Stimulated activated CD4-positive, alpha-beta T cell treated with anti-CD3 and anti-CD28 coated beads, Interleukin-1b, Interleukin-23, amount 100 ng/mL, for 24 hours (primary cell): ENCODE results near the gene HSD17B12.
"Not testable (repeated sequence)": the region's sequence is repeated elsewhere in the genome, so short reads cannot be mapped to it uniquely, and the experiment has no call there.

Source experiments
- DNase-seq, 4 experiments: peaks; one replicate each; pipeline ENCODE4 v3.0.0-alpha.2; 2020; ENCODE audit warnings: low read depth in 4 of 4, low spot score in 1 of 4

Gene HSD17B12

DNA sequence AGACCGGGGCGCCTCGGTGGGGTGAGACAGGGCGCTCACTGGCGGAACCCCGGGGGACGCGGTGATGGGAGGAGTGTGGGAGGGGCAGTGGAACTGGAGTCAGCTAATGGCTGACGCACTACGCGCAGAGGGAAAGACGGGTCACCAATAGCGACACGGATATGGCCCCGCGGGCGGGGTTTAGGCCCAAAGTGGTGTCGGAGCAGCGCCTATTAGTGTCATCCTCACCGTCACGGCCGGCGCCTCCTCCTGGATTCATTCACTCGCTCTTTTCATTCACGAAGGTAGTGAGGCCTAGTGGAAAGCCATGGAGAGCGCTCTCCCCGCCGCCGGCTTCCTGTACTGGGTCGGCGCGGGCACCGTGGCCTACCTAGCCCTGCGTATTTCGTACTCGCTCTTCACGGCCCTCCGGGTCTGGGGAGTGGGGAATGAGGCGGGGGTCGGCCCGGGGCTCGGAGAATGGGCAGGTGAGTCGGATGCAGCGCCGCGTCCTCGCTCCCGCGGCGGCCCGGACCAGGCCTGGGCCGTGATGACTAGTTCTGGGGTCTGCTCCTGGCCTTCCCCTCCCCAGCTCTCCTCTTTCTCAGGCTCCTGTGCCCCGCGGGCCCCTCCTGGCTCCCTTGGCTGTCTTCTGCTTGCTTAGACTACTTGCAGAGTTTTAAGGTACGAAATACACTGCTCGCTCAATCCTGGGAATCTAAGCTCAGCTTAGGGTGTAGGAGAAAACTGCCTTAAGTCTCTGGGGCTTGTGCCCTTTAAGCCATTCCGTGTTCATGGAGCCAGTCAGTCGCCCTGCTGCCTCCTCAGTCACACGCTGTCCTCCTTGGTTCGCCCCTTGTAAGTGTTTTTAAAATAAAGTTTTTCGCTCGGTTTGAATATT, at the start of gene HSD17B12:
HSD17B12 (plus strand) TSS at position 218 of the 880 bp plus-strand sequence; CDS start at position 308, 90 bp downstream.
- DNase-seq, result peak; percentile 95 to 99 (median 98)

DNA sequence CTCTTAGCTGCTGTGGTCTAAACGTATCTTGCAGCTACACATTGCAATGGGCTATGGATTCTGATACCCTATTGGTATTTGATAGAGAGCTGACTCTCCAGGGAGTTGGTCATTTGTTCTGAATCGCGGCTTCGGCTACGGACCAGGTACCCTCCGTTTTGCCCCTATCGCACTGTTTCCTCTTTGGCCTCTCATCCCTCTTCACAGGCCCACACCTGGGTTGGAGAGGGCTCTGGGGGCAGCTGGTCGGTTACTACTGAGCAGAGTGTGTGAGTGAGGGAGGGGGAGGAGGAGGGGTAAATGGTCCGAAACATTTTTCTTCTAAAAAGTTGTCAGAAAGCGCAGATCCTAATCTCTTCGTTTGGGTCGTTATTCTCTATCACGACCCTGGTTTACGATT, 48.8 kb upstream of the HSD17B12 start:
- no peak for DNase-seq

DNA sequence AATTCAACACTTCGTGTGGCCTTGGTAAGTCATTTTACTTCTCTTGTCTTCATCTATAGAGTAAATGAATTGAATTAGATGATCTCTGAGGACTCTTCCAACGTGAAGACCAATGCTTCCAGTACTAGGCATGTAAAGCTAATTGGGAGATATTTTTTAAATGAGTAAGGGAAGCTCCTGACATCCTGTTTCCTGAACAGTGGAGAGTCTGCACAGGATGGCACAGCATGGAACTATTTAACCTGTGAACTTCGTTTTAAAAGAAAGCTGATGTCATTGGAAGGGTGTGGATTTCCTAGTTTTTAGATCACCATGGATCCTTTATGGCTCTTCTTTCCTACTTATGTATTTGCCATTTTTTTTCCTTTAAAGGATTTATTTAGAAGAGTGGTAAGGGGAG, 48.4 kb upstream of the HSD17B12 start:
- no peak for DNase-seq

DNA sequence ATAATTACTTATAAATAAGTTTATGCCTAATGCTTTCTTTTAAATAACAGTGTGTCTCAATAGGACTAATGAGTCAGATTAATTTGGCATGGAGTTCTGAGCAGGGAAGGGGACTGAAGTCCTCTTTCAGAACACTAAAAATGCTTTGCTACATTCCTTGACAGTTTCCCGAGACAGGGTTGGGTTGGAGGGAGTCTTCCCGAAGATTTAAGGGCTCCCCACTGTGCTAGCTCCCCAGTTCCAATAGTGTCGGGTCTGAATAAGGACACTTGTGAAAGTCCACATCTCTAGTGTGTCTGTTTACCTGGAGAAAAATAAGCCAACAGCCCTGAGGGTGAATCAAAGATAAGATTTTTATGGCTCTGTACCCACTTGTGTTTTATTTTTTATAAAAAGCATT, 41.8 kb upstream of the HSD17B12 start:
- DNase-seq, result no peak

DNA sequence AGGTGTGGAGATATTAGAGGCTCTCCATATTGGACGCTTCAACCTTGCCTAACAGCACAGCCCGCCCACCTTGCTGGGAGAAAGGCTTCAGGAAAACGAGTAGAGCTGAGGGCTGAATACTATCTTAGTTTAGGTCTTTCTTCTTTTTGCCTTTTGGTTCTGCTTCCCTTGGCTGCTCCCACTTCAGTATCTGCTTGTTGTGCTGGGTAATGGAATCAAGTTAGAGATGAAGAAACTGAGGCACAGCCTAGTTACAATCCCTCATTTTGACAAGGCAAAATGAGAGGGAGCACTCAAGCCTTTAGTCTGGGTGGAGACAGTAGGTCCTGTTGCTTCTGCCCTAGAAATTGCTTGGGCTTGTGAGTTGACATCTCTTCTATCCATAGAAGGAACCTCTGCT, 41.3 kb upstream of the HSD17B12 start:
- DNase-seq, result no peak

DNA sequence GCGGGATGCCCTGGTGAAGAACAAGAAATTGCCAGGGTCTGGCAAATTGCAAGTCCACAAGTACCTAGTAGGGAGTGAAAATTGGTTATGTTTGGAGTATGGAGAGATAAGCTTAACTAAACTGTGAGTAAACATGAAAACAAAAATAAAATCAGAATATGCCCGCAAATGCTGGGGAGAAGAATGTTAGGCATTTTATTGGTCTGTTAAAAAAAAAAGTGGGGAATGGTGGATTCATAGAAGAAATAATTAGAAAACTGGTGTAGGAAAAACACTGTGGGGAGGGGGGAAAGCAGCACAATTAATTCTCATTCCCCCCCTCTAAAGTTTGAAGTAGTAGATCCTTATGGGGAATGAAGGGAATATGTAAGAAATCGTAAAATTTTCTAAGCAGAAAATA, 40.6 kb upstream of the HSD17B12 start:
- DNase-seq, result no peak

DNA sequence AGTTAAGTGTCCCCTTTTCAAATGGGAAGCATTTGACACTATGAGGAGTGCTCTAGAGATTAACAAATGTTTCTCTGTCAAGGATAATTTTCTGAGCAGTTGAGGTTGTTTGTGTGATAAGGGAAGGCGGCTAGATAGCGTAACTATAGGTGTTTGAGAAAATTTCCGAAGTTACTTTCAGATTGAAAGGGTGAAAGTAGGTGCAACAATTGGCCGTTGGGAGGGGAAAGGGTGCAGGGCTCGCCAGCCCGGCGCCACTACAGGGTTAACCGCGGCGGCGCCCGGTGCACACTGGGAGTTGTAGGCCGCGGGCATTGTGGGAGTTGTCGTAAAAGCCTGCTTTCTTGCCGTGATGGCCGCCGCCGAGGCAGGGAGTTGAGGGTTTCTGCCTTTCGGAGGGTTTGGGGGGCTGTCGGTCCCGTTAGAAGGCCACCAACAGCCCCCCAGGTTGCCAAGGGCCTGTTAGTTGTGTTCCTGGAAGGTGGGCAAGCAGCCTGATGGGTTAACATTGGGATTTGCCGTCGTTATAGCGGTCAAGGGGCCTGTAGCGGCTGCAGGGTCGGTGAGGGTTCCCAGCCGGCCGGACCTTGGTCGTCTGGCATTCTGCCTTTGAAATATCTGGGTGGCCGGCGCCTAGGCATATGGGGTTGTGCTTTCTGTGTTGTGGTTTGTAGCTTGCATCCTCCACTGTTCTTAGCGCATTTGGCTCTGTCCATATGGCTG, 36.5 kb upstream of the HSD17B12 start:
- peak; percentile 64 to 81 (median 74) for DNase-seq

DNA sequence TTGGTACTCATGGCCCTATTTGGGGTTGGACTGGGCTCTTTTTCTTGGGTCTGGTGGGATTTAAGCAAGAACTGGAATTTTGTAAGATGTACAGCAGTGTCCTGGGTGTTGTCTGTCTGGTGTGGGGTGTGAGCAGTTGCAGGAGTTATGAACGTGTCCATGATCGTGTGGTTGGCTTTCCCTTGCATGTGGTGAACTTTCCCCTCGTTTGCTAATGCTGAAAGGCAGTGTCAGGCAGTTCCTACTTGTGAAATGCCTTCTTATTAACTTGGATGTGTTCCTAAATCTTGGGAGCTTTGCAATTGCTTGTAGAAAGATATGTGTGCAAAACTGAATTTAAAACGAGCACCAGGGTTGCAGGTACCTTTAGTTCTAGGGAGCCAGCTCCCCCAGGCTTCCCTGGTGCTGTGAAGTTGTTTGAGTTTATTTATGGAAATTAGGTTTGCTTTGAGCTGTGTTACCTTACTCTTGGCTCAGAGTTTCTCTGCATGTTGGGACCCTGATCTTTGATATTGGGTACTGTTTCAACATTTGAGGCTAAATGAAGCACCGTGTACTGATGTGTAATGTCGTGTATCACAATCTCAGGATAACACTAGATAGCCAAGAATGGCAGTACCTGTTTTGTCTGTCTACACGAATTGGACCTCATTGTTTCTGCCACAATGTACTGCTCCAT, 35.8 kb upstream of the HSD17B12 start:
- DNase-seq, result no peak

DNA sequence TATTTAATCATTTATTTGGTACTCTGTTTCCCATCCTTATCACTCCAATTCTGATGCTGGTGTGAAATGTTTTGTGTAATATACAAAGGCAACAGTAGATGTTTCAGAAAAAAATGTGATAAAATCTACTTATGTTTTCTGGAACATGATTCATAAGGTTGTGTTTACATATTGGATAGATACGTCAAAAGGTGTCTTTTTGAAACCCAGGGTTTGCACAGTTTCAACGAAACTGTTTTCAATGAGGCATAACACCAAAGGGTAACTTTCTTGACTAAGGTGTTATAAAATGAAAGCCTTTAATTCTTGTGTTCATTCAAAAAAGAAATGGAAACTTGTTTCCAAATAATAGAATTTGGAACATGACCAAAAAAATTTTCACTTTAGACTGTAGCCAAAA, 33.8 kb upstream of the HSD17B12 start:
- no peak for DNase-seq

DNA sequence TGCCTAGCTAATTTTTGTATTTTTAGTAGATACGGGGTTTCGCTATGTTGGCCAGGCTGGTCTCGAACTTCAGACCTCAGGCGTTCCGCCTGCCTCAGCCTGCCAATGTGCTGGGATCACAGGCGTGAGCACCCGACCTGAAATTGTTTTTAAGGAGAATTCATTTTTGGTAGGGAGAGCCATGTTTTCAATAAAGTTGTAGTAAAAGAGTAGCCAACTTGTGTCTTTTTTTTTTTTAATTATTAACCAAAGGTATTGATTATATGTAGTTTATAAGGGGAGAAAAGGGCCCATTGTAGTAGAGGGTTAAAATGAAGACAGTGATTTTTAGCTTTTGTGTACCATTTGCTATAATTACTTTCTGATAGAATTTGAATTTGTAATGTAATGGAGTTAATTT, 31.6 kb upstream of the HSD17B12 start:
- DNase-seq, result no peak

DNA sequence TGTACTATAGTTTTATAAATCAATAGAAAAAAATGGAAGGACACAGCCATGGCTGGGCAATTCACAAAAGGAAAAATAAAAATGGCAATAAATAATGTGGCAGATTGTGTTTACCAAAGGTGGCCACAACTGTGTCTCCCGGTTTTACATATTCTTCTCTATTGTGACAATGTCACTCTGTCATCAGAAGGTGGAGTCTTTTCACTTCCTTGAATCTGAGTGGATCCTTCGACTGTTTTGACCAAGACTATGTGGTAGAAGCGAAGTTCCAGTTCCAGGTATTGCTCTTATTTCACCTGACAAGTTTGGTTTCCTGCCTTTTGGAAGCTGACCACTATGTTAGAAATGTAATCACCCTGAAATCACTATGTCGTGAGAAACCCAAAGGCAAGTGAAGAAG, 31.0 kb upstream of the HSD17B12 start:
- no peak for DNase-seq

DNA sequence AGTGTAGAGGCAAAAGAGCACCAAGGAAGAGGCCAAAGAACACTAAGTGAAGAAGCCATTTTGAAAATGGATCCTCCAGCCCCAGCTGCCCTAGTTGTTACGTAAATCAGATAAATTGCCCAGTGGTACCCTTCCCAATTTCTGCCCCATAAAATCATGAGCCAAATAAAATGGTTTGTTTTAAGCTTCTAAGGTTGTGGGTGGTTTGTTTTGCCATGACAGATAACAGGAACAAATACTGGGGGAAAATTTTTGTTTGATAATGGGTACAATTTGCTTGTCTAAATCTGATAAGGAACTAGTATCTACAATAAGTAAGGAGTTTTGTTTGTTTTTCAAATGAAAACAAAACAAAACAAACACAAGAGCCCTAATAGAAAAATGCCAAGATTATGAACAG, 30.6 kb upstream of the HSD17B12 start:
- no peak for DNase-seq

DNA sequence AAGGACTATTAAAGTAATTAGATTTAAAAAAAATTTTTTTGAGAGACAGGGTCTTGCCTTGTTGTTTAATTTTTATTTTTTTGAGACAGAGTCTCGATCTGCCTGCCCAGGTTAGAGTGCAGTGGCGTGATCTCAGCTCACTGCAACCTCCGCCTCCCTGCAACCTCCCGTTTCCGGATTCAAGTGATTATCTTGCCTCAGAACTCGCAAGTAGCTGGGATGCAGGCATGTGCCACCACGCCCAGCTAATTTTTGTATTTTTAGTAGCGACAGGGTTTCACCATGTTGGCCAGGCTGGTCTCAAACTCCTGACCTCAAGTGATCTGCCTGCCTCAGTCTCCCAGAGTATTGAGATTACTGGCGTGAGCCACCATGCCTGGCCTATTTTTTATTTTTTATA, 17.5 kb upstream of the HSD17B12 start:
- not testable (repeated sequence) for DNase-seq

DNA sequence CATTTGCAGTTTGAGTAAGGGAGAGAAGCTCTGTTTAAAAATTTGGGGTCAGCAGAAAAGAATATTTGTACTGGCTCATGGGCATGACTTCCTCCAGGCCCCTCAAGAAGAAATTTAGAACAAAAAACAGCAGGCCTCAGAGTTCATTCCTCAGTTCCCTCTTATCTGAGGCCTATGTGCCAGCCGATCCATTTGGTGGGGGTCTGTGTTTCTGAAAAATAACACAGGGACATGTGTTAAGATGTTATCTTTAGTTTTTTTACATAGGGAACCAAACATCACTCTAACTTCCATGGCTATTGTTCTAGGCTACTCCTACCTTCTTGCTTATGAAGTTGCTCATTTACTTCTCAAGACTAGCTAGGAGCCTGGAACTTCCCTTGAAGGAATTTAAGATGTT, 16.2 kb upstream of the HSD17B12 start:
- no peak for DNase-seq

DNA sequence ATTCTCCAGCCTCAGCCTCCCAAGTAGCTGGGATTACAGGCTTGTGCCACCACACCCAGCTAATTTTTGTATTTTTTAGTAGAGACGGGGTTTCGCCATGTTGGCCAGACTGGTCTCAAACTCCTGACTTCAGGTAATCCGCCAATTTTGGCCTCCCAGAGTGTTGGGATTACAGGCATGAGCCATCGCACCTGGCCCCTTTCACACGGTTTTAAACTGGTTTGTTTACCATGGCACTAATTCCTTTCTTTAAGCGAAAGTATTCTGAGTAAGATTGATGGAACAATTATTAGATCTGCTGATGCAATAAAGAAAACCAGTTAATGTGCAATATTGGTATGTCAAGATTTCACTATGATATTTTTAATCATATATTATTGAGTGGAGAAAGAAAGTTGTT, 9.3 kb upstream of the HSD17B12 start:
- not testable (repeated sequence) for DNase-seq

DNA sequence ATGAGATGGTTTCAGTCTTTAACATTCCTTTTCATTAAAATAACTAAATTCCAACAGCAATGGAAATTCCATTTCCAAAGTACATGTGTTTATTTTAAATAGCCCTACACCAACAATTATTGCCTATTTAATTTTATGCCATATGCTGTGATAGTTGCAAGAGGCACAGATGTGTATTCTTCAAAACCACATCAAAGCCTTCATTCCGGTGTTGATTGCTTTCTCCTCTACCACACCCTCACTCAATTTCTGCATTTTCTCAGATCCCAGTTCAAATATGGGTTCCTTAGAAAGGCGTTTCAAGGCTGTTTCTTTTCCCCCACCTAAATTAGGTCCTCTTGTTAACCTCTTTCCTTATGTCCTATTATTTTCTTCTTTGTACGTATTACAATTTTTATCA, 6.0 kb upstream of the HSD17B12 start:
- DNase-seq, result no peak

DNA sequence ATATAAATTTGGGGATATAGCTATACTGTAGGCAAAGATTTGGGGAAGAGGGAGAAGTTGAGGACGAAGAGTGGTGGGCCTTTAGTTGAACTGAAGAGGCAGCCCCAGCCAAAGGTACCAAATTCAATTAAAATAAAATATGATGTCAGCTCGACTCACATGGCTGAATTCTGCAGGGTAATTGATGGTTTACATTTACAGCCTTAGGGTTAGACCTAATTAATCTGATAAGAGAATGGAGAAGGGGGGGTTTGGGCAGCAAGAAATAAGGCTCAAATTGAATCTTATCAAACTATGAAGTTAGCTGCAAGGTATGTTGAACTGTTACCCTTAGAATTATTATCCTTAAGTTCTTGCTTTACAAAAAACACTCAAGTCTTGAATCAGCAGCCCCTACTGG, 3.6 kb upstream of the HSD17B12 start:
- no peak for DNase-seq

DNA sequence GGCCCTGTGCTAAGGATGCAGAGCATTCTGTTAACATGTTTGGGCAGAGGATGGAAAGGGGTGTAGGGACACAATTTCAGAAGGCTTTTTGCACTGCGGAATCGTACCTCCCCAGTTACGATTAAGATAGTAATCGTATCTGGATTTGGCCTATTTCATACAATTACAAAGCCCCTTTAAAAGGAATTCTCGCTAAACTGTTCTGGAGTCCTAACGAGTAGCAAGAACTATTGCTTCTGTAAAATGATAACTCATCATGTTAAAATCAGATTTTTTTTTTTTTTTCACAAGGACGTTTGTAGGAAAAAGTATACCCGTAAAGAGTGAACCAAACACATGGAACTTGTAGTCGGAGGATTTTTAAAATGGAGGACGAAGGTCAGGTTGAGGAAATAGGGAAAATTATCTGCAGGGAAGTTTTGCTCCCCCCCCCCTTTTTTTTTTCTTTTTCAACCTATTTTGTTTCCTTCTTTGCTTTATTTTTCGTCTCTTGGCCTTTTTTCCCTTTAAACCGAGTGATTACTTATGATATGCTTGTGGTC, 934 bp downstream of the HSD17B12 start:
- no peak for DNase-seq

DNA sequence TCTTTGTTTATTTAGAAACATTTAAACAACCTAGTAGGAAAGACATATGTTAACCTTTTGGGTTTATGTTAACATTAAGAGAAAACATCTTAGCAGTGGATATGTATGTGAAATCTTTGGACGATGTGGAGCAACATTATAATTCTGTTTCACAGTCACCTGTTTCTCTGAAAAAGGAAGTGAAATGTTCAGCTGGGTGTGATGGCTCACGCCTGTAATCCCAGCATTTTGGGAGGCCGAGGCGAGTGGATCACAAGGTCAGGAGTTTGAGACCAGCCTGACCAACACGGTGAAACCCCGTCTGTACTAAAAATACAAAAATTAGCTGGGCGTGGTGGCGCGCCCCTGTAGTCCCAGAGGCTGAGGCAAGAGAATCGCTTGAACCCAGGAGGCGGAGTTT, 1.5 kb downstream of the HSD17B12 start:
- DNase-seq, result not testable (repeated sequence)

DNA sequence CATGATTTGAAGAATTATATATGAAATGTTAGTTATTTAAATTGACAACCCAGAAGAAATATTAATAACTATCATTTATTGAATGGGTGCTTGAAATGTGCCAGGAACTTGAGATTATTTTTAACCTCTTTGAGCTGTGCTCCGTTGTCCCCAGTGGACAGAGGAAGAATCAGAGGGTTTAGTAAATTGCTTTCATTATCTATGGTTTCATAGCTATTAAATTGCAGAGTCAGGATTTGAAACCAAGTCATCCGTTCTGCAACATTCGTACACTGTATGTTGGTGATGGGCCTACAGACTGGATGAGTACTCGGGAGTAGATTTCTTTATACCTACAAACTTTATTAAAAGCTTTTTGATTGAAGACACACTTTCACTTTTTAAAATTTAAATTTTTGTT, 4.9 kb downstream of the HSD17B12 start:
- DNase-seq, result no peak

DNA sequence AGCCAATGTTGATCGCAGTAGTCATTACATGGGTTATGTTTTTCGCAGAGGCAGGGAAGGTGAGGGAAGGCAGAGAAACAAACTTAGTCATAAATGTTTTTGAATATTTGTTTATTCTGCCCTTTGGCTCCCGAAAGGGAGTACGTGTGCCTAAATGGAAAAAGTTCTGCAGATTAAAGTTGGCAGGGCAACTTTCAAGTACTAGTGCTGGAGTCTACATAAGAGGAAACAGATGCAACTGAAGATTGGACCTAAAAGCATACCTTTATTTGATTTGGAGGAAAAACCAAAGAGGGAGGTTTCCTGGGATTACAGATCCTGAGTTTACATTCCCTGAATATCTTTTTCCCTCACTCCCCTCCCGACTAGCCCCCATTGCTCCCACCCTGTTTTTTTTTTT, 5.7 kb downstream of the HSD17B12 start:
- no peak for DNase-seq
